Nephron progenitor cell (in vitro differentiated cells): Measurements from ENCODE around the gene XPC.

ENCODE experiments used
- DNase-seq: peaks from one replicate; pipeline ENCODE4 v3.0.0; 2021
- H3K27ac Mint-ChIP-seq: 2 replicates; pipeline ENCODE4 v1.8.0; 2021; ENCODE audit warnings: mild to moderate bottlenecking, moderate library complexity, mixed read lengths
- H3K27me3 Mint-ChIP-seq: 2 replicates; pipeline ENCODE4 v1.8.0; 2021; ENCODE audit warnings: mild to moderate bottlenecking, low read depth, mixed read lengths; ENCODE audit not compliant: poor library complexity
- H3K36me3 Mint-ChIP-seq: 2 replicates; pipeline ENCODE4 v1.8.0; 2021; ENCODE audit warnings: low read depth, mixed read lengths
- H3K4me1 Mint-ChIP-seq: 2 replicates; pipeline ENCODE4 v1.8.0; 2021; ENCODE audit warnings: mixed read lengths
- H3K4me3 Mint-ChIP-seq: 2 replicates; pipeline ENCODE4 v1.8.0; 2021; ENCODE audit warnings: mild to moderate bottlenecking, moderate library complexity, mixed read lengths
- H3K9me3 Mint-ChIP-seq: 2 replicates; pipeline ENCODE4 v1.8.0; 2021; ENCODE audit warnings: mild to moderate bottlenecking, moderate library complexity, mixed read lengths
- CTCF ChIP-seq: fragments of 200-600 bp; sonication (generic); IDR thresholded peaks from 2 replicates; pipeline ENCODE4 v1.5.0; 2021; ENCODE audit warnings: antibody characterized with exemption

The XPC gene

GRCh38 chr3:14137004-14137403 is 41.4 kb downstream of the XPC start:
- Mint-ChIP-seq H3K36me3 (peaks cover 23% of the 10 kb centered on the region), H3K4me3 (no peak overlapping the region), H3K27ac (no peak overlapping the region), H3K9me3 (no peaks in the 10 kb centered on the region), H3K4me1 (no peaks in the 10 kb centered on the region), H3K27me3 (peaks cover 3% of the 10 kb centered on the region)
- TF ChIP-seq CTCF, result no peak
- no peak for DNase-seq

- DNase-seq, result no peak
- Mint-ChIP-seq H3K27ac (no peak overlapping the region), H3K36me3 (peaks cover 31% of the 10 kb centered on the region), H3K27me3 (peaks cover 3% of the 10 kb centered on the region), H3K9me3 (no peaks in the 10 kb centered on the region), H3K4me3 (no peak overlapping the region), H3K4me1 (no peaks in the 10 kb centered on the region)
- TF ChIP-seq CTCF, result no peak
These were observed 42.8 kb downstream of the XPC start for GRCh38 chr3:14135581-14135980.

- peaks cover 41% of the 10 kb centered on the region for H3K36me3 Mint-ChIP-seq
- no peaks in the 10 kb centered on the region for H3K4me1 Mint-ChIP-seq
- no peak for TF ChIP-seq CTCF
- peaks cover 3% of the 10 kb centered on the region for H3K27me3 Mint-ChIP-seq
- H3K9me3 Mint-ChIP-seq, result no peaks in the 10 kb centered on the region
- DNase-seq, result no peak
- H3K27ac Mint-ChIP-seq, result peak overlapping the region; percentile 39
- no peak overlapping the region for H3K4me3 Mint-ChIP-seq
These were observed 44.1 kb downstream of the XPC start for GRCh38 chr3:14134291-14134690.

- Mint-ChIP-seq H3K9me3 (no peaks in the 10 kb centered on the region), H3K4me1 (no peaks in the 10 kb centered on the region), H3K27ac (no peak overlapping the region), H3K4me3 (no peak overlapping the region), H3K27me3 (peaks cover 3% of the 10 kb centered on the region), H3K36me3 (peaks cover 45% of the 10 kb centered on the region)
- no peak for DNase-seq
- no peak for TF ChIP-seq CTCF
These were observed 44.5 kb downstream of the XPC start for GRCh38 chr3:14133876-14134275.

- peaks cover 51% of the 10 kb centered on the region for H3K36me3 Mint-ChIP-seq
- no peak for TF ChIP-seq CTCF
- no peak overlapping the region for H3K4me3 Mint-ChIP-seq
- H3K9me3 Mint-ChIP-seq, result no peaks in the 10 kb centered on the region
- H3K27ac Mint-ChIP-seq, result no peak overlapping the region
- no peak for DNase-seq
- H3K4me1 Mint-ChIP-seq, result no peaks in the 10 kb centered on the region
- peaks cover 3% of the 10 kb centered on the region for H3K27me3 Mint-ChIP-seq
These were observed 45.1 kb downstream of the XPC start for GRCh38 chr3:14133188-14133800.

GRCh38 chr3:14132689-14133088 is 45.7 kb downstream of the XPC start:
- DNase-seq, result no peak
- H3K27me3 Mint-ChIP-seq, result peaks cover 3% of the 10 kb centered on the region
- no peaks in the 10 kb centered on the region for H3K9me3 Mint-ChIP-seq
- peaks cover 57% of the 10 kb centered on the region for H3K36me3 Mint-ChIP-seq
- no peak overlapping the region for H3K27ac Mint-ChIP-seq
- TF ChIP-seq CTCF, result no peak
- no peak overlapping the region for H3K4me3 Mint-ChIP-seq
- no peaks in the 10 kb centered on the region for H3K4me1 Mint-ChIP-seq
